Mesothelial cell of epicardium (in vitro differentiated cells): Measurements from ENCODE around the gene AHDC1. TPM values are rescaled to one million over a fixed set of nuclear protein-coding genes. Genes with fewer than 3 reads are reported as not detected.
A peak's percentile ranks its signal among the peaks of the same experiment; 100 is the strongest.
"Not testable (repeated sequence)": the region's sequence is repeated elsewhere in the genome, so short reads cannot be mapped to it uniquely, and the experiment has no call there.

Source experiments
- DNase-seq, 2 experiments: peaks; one replicate each; pipeline ENCODE4 v3.0.0; 2021; ENCODE audit warnings: low spot score in 2 of 2; ENCODE audit not compliant: unreplicated experiment in 2 of 2
- H3K27ac Mint-ChIP-seq: 2 replicates; pipeline ENCODE4 v1.8.0; 2021; ENCODE audit warnings: mixed read lengths
- H3K27me3 Mint-ChIP-seq: 2 replicates; pipeline ENCODE4 v1.8.0; 2021; ENCODE audit warnings: low read depth, mixed read lengths
- H3K36me3 Mint-ChIP-seq: 2 replicates; pipeline ENCODE4 v1.8.0; 2021; ENCODE audit warnings: mixed read lengths
- H3K4me1 Mint-ChIP-seq: 2 replicates; pipeline ENCODE4 v1.8.0; 2021; ENCODE audit warnings: mixed read lengths
- H3K4me3 Mint-ChIP-seq: 2 replicates; pipeline ENCODE4 v1.8.0; 2021; ENCODE audit warnings: mild to moderate bottlenecking, moderate library complexity, mixed read lengths
- H3K9me3 Mint-ChIP-seq: 2 replicates; pipeline ENCODE4 v1.8.0; 2021; ENCODE audit warnings: mixed read lengths
- total RNA-seq: library from RNA; stranded (reverse); gene quantifications from 3 replicates; pipeline ENCODE4 v1.2.1, GENCODE V29; 2021
- TF ChIP-seq, protein P1 (sequence below): fragments of 200-600 bp; sonication (generic); IDR thresholded peaks from one replicate; pipeline ENCODE4 v1.5.0; 2021; ENCODE audit warnings: antibody characterized with exemption; ENCODE audit not compliant: unreplicated experiment

AHDC1 gene
- total RNA-seq, 1 donor from 2014 or later, result 73.5 TPM

DNA sequence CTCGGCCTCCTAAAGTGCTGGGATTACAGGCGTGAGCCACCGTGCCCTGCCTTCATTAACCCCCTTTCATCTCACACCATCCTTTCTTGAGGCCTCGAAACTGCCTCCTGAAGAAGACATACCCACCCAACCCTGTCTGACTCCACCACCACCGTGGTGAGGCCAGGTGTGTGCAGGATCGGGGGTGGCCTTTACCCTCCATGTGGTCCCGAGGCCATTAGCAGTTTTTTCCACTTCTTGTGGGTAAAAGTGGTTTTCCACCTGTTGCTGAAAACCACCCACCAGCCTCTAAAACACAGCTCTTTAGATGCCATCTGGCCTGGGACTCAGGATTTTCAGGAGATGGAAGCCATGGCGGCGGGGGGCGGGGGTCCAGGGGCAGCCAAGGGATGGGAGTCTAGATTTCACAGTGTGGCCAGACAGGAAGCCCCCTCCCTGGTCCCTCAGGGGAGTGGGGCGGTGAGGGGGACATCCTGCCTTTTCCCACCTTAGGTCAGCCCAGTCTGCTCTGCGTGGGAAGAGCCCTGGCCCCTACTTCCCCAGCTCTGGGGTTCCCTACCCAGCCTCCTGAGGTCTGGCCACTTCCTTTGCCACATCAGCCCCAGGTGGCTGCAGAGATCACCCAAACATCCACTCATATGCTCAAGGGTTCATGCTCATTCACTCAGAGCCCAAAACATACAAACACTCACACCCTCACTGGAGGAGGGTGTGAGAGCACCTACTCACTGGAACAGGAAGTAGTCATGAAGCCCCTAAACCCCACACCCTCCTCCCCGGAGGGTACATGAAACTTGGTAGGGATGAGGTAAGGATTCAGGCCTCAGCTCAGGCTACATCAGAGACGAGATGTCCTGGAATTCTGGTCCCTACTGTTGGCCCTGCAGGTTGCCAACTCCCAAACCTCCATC, 28.7 kb upstream of the AHDC1 start:
- H3K9me3 Mint-ChIP-seq, result no peaks in the 10 kb centered on the region
- H3K36me3 Mint-ChIP-seq, result no peaks in the 10 kb centered on the region
- no peak overlapping the region for H3K27ac Mint-ChIP-seq
- H3K4me3 Mint-ChIP-seq, result peak overlapping the region; percentile 30
- peaks cover 21% of the 10 kb centered on the region for H3K4me1 Mint-ChIP-seq
- DNase-seq, result no peak
- TF ChIP-seq, protein P1, sequence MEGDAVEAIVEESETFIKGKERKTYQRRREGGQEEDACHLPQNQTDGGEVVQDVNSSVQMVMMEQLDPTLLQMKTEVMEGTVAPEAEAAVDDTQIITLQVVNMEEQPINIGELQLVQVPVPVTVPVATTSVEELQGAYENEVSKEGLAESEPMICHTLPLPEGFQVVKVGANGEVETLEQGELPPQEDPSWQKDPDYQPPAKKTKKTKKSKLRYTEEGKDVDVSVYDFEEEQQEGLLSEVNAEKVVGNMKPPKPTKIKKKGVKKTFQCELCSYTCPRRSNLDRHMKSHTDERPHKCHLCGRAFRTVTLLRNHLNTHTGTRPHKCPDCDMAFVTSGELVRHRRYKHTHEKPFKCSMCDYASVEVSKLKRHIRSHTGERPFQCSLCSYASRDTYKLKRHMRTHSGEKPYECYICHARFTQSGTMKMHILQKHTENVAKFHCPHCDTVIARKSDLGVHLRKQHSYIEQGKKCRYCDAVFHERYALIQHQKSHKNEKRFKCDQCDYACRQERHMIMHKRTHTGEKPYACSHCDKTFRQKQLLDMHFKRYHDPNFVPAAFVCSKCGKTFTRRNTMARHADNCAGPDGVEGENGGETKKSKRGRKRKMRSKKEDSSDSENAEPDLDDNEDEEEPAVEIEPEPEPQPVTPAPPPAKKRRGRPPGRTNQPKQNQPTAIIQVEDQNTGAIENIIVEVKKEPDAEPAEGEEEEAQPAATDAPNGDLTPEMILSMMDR, result no peak
- peaks cover 15% of the 10 kb centered on the region for H3K27me3 Mint-ChIP-seq

DNA sequence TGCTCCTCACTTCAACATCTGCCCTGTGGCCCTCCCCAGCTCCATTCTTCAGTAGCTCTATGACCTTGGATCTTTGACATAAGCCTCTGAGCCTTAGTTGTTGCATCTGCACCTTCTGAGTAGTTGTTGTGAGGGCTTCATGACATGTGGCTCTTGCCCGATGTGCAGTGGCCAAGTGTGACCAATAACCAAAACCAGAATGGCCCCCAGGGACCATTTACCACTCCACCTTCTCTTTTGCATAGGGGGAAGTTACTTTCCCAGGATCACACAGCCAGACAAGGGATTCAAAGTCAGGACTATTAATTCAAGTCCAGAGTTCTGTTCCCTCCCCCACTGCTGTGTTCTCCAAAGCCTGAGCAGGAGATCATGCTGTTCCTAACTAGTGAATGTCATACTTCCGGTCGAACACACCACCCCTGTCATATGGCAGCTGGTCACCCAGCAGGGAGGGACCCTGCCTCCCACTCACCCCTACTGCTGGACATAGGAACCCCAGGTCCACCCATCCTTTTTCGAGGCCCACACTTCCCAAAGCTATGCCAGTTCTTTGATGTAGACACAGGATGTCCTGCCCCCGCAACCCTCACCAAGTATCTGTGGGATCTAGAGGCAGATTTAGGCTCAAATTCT, 27.0 kb upstream of the AHDC1 start:
- Mint-ChIP-seq H3K4me1 (peaks cover 21% of the 10 kb centered on the region), H3K36me3 (no peaks in the 10 kb centered on the region), H3K4me3 (no peak overlapping the region), H3K27me3 (peaks cover 15% of the 10 kb centered on the region), H3K9me3 (no peaks in the 10 kb centered on the region), H3K27ac (no peak overlapping the region)
- TF ChIP-seq, protein P1, result no peak
- DNase-seq, result no peak

DNA sequence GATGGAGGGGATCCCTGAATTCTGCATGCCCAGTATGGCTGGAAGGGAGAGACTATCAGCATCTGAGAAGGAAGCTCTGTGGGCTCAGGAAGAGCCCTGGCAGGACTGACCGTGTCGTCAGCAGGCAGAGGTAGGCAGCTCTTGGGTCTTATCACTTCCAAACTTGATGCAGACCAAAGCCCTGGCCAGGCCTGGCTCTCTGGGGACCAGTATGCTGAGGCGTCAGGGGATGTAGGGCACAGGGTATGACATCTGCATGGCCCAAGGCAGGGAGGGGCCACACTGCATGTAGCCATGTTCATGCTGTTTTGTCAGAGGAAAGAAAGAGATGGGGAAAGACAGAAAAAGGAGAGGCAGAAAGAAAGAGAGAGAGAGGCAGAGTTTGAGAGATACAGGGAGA, 24.8 kb upstream of the AHDC1 start:
- peaks cover 7% of the 10 kb centered on the region for H3K27me3 Mint-ChIP-seq
- no peaks in the 10 kb centered on the region for H3K9me3 Mint-ChIP-seq
- H3K4me1 Mint-ChIP-seq, result peaks cover 14% of the 10 kb centered on the region
- H3K36me3 Mint-ChIP-seq, result no peaks in the 10 kb centered on the region
- no peak overlapping the region for H3K27ac Mint-ChIP-seq
- no peak overlapping the region for H3K4me3 Mint-ChIP-seq
- no peak for DNase-seq
- TF ChIP-seq, protein P1, result no peak

DNA sequence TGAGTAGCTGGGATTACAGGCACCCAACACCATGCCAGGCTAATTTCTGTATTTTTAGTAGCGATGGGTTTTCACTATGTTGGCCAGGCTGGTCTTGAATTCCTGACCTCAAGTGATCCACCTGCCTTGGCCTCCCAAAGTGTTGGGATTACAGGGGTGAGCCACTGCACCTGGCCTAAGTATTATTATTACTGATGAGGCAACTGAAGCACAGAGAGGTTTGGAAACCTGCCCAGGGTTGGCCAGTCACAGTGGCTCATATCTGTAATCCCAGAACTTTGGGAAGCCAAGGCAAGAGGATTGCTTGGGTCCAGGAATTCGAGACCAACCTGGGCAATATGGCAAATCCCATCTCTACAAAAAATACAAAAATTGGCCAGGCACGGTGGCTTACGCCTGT, 23.8 kb upstream of the AHDC1 start:
- H3K36me3 Mint-ChIP-seq, H3K27ac Mint-ChIP-seq, DNase-seq: not testable (repeated sequence)

DNA sequence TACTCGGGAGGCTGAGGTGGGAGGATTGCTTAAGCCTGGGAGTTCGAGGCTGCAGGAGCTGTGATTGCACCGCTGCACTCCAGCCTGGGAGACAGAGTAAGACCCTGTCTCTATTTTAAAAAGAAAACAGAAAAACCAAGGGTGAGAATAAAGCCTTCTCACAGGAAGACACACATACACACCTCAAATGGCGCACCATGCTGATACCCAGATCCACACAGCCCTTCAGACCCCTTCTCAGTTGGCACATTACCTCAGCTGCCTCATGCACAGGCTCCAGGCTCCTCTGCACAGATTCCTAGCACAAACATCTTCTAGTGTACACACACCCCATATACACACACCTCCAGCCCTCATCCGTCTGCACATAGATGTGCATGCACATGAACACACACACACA, 23.1 kb upstream of the AHDC1 start:
- Mint-ChIP-seq H3K36me3 (no peaks in the 10 kb centered on the region), H3K9me3 (no peaks in the 10 kb centered on the region), H3K27ac (no peak overlapping the region), H3K4me1 (peaks cover 13% of the 10 kb centered on the region), H3K4me3 (no peak overlapping the region), H3K27me3 (peaks cover 2% of the 10 kb centered on the region)
- TF ChIP-seq, protein P1, result no peak
- no peak for DNase-seq

More for the DNA sequence above, 23.8 kb upstream of the AHDC1 start:
- H3K27me3 Mint-ChIP-seq, H3K4me3 Mint-ChIP-seq, H3K9me3 Mint-ChIP-seq: not testable (repeated sequence)
- peaks cover 12% of the 10 kb centered on the region for H3K4me1 Mint-ChIP-seq
